ENCODE measurements around the gene RCOR1.

- no peak for TF ChIP-seq POLR2A (IDR thresholded peaks at IDR 0.05)
- TF ChIP-seq, protein P1, sequence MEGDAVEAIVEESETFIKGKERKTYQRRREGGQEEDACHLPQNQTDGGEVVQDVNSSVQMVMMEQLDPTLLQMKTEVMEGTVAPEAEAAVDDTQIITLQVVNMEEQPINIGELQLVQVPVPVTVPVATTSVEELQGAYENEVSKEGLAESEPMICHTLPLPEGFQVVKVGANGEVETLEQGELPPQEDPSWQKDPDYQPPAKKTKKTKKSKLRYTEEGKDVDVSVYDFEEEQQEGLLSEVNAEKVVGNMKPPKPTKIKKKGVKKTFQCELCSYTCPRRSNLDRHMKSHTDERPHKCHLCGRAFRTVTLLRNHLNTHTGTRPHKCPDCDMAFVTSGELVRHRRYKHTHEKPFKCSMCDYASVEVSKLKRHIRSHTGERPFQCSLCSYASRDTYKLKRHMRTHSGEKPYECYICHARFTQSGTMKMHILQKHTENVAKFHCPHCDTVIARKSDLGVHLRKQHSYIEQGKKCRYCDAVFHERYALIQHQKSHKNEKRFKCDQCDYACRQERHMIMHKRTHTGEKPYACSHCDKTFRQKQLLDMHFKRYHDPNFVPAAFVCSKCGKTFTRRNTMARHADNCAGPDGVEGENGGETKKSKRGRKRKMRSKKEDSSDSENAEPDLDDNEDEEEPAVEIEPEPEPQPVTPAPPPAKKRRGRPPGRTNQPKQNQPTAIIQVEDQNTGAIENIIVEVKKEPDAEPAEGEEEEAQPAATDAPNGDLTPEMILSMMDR (IDR thresholded peaks at IDR 0.05), result no peak
These were observed 18.8 kb upstream of the RCOR1 start for GRCh38 chr14:102573591-102574046.

Data from ovary (tissue), 3 donors.